ENCODE measurements around the gene PRKCB.

PRKCB gene

GRCh38 chr16:23802776-23803175 lies 33.0 kb upstream of the PRKCB start:
- TF ChIP-seq CTCF (IDR thresholded peaks at IDR 0.05; ENCODE audit: insufficient read depth, low read depth, low read length, missing control alignments): no peak
- no peak for DNase-seq (ENCODE audit: low read depth)

GRCh38 chr16:23803591-23804123 lies 32.1 kb upstream of the PRKCB start:
- no peak overlapping the region for H3K4me3 ChIP-seq (ENCODE audit: low read depth, low read length)
- peak; percentile 86 for TF ChIP-seq CTCF (IDR thresholded peaks at IDR 0.05; ENCODE audit: insufficient read depth, low read depth, low read length, missing control alignments)
- peak; percentile 84 for DNase-seq (ENCODE audit: low read depth)

More at GRCh38 chr16:23802776-23803175, 33.0 kb upstream of the PRKCB start:
- no peak overlapping the region for H3K4me3 ChIP-seq (ENCODE audit: low read depth, low read length)

GRCh38 chr16:23807028-23807427 lies 28.8 kb upstream of the PRKCB start:
- DNase-seq (ENCODE audit: low read depth): peak; percentile 37

GRCh38 chr16:23821467-23821866 lies 14.3 kb upstream of the PRKCB start:
- no peak overlapping the region for H3K4me3 ChIP-seq (ENCODE audit: low read depth, low read length)
- TF ChIP-seq CTCF (IDR thresholded peaks at IDR 0.05; ENCODE audit: insufficient read depth, low read depth, low read length, missing control alignments): no peak
- DNase-seq (ENCODE audit: low read depth): no peak

More at GRCh38 chr16:23807028-23807427, 28.8 kb upstream of the PRKCB start:
- H3K4me3 ChIP-seq (ENCODE audit: low read depth, low read length): no peak overlapping the region
- no peak for TF ChIP-seq CTCF (IDR thresholded peaks at IDR 0.05; ENCODE audit: insufficient read depth, low read depth, low read length, missing control alignments)

- DNase-seq (ENCODE audit: low read depth): no peak
- no peak overlapping the region for H3K4me3 ChIP-seq (ENCODE audit: low read depth, low read length)
- no peak for TF ChIP-seq CTCF (IDR thresholded peaks at IDR 0.05; ENCODE audit: insufficient read depth, low read depth, low read length, missing control alignments)
Measured at GRCh38 chr16:23821875-23822688, 13.7 kb upstream of the PRKCB start.

GRCh38 chr16:23823475-23824384 lies 12.1 kb upstream of the PRKCB start:
- TF ChIP-seq CTCF (IDR thresholded peaks at IDR 0.05; ENCODE audit: insufficient read depth, low read depth, low read length, missing control alignments): no peak
- no peak overlapping the region for H3K4me3 ChIP-seq (ENCODE audit: low read depth, low read length)
- DNase-seq (ENCODE audit: low read depth): no peak
